Testis (tissue), 3 donors: Measurements from ENCODE around the gene SHFL. TPM values are rescaled to one million over a fixed set of nuclear protein-coding genes. Genes with fewer than 3 reads are reported as not detected.
A peak's percentile ranks its signal among the peaks of the same experiment; 100 is the strongest.

Experiments used
- DNase-seq: peaks from one replicate; pipeline ENCODE4 v3.0.0-alpha.2; 2019
- H3K27ac ChIP-seq, 2 donors: fragments of 200-600 bp; sonication (generic); one replicate each; pipeline ENCODE4 v1.5.1; 2019
- H3K27me3 ChIP-seq: fragments of 200-600 bp; sonication (generic); one replicate; pipeline ENCODE4 v1.5.1; 2019
- H3K36me3 ChIP-seq: fragments of 200-600 bp; sonication (generic); one replicate; pipeline ENCODE4 v1.5.1; 2017; ENCODE audit warnings: low read depth; ENCODE audit errors: missing control alignments
- H3K4me1 ChIP-seq: fragments of 200-600 bp; sonication (generic); one replicate; pipeline ENCODE4 v1.5.1; 2019
- H3K4me3 ChIP-seq, 2 donors: fragments of 200-600 bp; sonication (generic); one replicate each; pipeline ENCODE4 v1.5.1; 2017 to 2019
- H3K9me3 ChIP-seq: fragments of 200-600 bp; sonication (generic); one replicate; pipeline ENCODE4 v1.5.1; 2017
- POLR2A ChIP-seq: fragments of 450-650 bp; IDR thresholded peaks from one replicate; pipeline ENCODE4 v1.6.1; 2017; ENCODE audit warnings: antibody characterized with exemption, mild to moderate bottlenecking, moderate library complexity
- WGBS, 2 donors: methylation state at CpG; one replicate each; pipeline ENCODE4 v1.1.5; 2018; 5-methylcytosine and 5-hydroxymethylcytosine counted together
- intact Hi-C: fragments of 100-400 bp; cut with DNase I; formaldehyde crosslinking; loops from one replicate; pipeline ENCODE4 v1.15.1; 2023; ENCODE audit warnings: low total_unique reads
- polyA plus RNA-seq: library from polyadenylated mRNA; stranded (reverse); fragments of 350-450 nt; fragmentation: Illumina TruSeq; extraction: RNeasy Lipid Tissue Mini Kit (QIAGEN cat#74804); gene quantifications from one replicate; pipeline ENCODE4 v1.2.3, GENCODE V29; 2014; ENCODE audit warnings: low read depth, low replicate concordance; ENCODE audit not compliant: insufficient read depth
- total RNA-seq, 2 donors: library from RNA; depleted of rRNA; stranded (reverse); fragments of >200 nt; gene quantifications; one replicate each; pipeline ENCODE4 v1.2.3, GENCODE V29; 2016
- TF ChIP-seq, protein P1 (sequence below), 3 experiments: fragments of 450-650 bp in 2 of 3; fragments of 200-600 bp in 1 of 3; sonication (generic) in 1 of 3; IDR thresholded peaks; one replicate each; pipeline ENCODE4 v1.5.1; 2016 to 2019; ENCODE audit warnings: antibody characterized with exemption in 3 of 3, mild to moderate bottlenecking in 2 of 3, moderate library complexity in 1 of 3

SHFL gene
- total and polyA plus RNA-seq, 3 donors from 2014 or later = 18.7 to 25.8 (median 20.4) TPM

- 28 to 36% methylated on average over 14 to 26 of the region's 26 CpGs for WGBS, 2 donors
- Histone ChIP-seq H3K9me3 (no peaks in the 10 kb centered on the region), H3K4me1 (peaks cover 3% of the 10 kb centered on the region), H3K4me3 (peak overlapping the region; percentile 41 to 64), H3K27ac (peak overlapping the region; percentile 22 to 72), H3K27me3 (no peaks in the 10 kb centered on the region), H3K36me3 (no peaks in the 10 kb centered on the region)
- intact Hi-C loops = no loop called here
- TF ChIP-seq, protein P1, sequence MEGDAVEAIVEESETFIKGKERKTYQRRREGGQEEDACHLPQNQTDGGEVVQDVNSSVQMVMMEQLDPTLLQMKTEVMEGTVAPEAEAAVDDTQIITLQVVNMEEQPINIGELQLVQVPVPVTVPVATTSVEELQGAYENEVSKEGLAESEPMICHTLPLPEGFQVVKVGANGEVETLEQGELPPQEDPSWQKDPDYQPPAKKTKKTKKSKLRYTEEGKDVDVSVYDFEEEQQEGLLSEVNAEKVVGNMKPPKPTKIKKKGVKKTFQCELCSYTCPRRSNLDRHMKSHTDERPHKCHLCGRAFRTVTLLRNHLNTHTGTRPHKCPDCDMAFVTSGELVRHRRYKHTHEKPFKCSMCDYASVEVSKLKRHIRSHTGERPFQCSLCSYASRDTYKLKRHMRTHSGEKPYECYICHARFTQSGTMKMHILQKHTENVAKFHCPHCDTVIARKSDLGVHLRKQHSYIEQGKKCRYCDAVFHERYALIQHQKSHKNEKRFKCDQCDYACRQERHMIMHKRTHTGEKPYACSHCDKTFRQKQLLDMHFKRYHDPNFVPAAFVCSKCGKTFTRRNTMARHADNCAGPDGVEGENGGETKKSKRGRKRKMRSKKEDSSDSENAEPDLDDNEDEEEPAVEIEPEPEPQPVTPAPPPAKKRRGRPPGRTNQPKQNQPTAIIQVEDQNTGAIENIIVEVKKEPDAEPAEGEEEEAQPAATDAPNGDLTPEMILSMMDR (IDR thresholded peaks at IDR 0.05) = no peak
- TF ChIP-seq POLR2A = no peak
- DNase-seq = peak; percentile 59
Observed at GRCh38 chr19:10096615-10096963, 10.5 kb downstream of the SHFL start.

DNA sequence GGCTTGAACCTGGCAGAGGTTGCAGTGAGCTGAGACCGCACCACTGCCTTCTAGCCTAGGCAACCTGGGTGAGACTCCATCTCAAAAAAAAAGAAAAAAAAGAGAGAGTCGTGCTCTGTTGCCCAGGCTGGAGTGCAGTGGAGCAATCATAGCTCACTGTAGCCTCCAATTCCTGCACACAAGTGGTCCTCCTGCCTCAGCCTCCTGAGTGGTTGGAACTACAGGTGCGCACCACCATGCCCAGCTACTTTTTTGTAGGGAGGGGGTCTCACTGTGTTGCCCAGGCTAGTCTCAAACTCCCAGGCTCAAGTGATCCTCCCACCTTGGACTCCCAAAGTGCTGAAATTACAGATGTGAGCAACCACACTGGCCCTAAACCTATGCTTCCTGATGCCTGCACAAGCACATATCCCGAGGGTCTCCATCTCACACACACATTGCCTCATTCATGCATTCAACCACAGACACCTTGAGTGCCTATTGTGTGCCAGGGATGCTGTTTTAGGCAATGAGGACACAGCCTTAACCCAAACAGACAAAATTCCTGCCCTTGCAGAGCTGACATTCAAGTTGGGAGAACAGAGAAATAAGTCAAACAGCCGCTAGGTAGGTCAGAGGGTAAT lies 14.2 kb downstream of the SHFL start:
- Histone ChIP-seq H3K9me3 (no peaks in the 10 kb centered on the region), H3K27ac (no peak overlapping the region), H3K36me3 (no peaks in the 10 kb centered on the region), H3K4me1 (no peaks in the 10 kb centered on the region), H3K4me3 (no peak overlapping the region), H3K27me3 (no peaks in the 10 kb centered on the region)
- no peak for DNase-seq
- WGBS, 2 donors = 86 to 92% methylated on average over 4 to 5 of the region's 5 CpGs
- intact Hi-C loops = no loop called here
- no peak for TF ChIP-seq POLR2A
- TF ChIP-seq, protein P1 (IDR thresholded peaks at IDR 0.05) = no peak

GRCh38 chr19:10102787-10103236 lies 16.7 kb downstream of the SHFL start:
- Histone ChIP-seq H3K4me3 (no peak overlapping the region), H3K36me3 (no peaks in the 10 kb centered on the region), H3K27ac (no peak overlapping the region), H3K4me1 (peaks cover 6% of the 10 kb centered on the region), H3K27me3 (no peaks in the 10 kb centered on the region), H3K9me3 (no peaks in the 10 kb centered on the region)
- intact Hi-C loops = no loop called here
- 67 to 83% methylated on average over 7 of the region's 7 CpGs for WGBS, 2 donors
- TF ChIP-seq POLR2A = no peak
- TF ChIP-seq, protein P1 (IDR thresholded peaks at IDR 0.05) = no peak
- no peak for DNase-seq

DNA sequence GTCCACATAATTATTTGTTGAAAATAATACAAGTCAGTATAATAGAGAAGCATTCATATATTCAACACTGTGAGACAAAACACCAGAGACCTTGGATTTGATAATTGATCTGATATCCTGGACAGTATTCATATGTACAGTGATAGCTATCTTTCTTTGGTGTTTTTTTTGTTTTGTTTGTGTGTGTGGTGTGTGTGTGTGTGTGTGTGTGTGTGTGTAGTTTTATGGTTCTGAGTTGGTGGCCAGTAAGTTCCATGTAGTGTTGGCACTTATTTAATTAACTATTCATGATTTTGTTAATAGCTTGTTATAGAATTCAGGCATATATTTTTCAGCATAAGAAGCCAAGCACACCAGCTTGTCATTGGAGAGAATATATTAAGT lies 18.0 kb downstream of the SHFL start:
- intact Hi-C loops = no loop called here
- H3K9me3 ChIP-seq = no peaks in the 10 kb centered on the region
- no peak overlapping the region for H3K27ac ChIP-seq
- TF ChIP-seq, protein P1 (IDR thresholded peaks at IDR 0.05) = no peak
- no peak for TF ChIP-seq POLR2A
- no peak for DNase-seq
- no peak overlapping the region for H3K4me3 ChIP-seq
- peaks cover 6% of the 10 kb centered on the region for H3K4me1 ChIP-seq
- no peaks in the 10 kb centered on the region for H3K36me3 ChIP-seq
- no peaks in the 10 kb centered on the region for H3K27me3 ChIP-seq
